Jurkat, Clone E6-1 (cell line): Measurements from ENCODE around the gene CLOCK.

Experiments used
- DNase-seq: peaks from one replicate; pipeline ENCODE4 v3.0.0-alpha.2; 2011; ENCODE audit warnings: low read depth, low spot score
- H3K4me3 ChIP-seq: 2 replicates; pipeline ENCODE4 v1.5.1; 2011; ENCODE audit warnings: mild to moderate bottlenecking, low read length, control low read depth, moderate library complexity

The CLOCK gene

GRCh38 chr4:55440786-55441185, 105.9 kb downstream of the CLOCK start:
- DNase-seq = no peak
- H3K4me3 ChIP-seq = no peak overlapping the region

GRCh38 chr4:55439023-55439422, 107.7 kb downstream of the CLOCK start:
- DNase-seq = no peak
- H3K4me3 ChIP-seq = no peak overlapping the region

- DNase-seq = no peak
- H3K4me3 ChIP-seq = no peak overlapping the region
Observed at GRCh38 chr4:55438314-55438713, 108.4 kb downstream of the CLOCK start.

- no peak overlapping the region for H3K4me3 ChIP-seq
- no peak for DNase-seq
Observed at GRCh38 chr4:55437823-55438222, 108.9 kb downstream of the CLOCK start.

DNA sequence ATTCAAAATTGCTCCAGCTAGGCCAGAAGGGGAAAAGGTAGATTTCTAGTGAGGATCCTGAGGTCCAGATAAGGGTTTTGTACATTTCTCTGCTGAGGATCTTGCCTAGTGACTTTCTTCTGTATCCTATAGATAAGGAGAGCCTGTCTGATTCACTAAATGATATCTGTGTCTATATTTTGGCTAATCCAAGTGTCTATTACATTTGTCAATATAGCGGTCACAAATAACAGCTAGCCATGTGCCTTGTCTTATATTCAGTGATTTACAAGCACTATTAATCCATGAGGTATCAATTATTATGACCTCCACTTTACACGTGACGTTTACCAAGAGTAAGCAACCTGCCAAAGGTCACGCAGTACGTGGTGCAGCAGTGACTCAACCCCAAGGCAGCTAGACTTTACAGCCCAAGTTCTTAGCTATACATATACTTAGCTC, 109.3 kb downstream of the CLOCK start:
- H3K4me3 ChIP-seq = no peak overlapping the region
- no peak for DNase-seq

GRCh38 chr4:55435141-55435841, 111.4 kb downstream of the CLOCK start:
- no peak overlapping the region for H3K4me3 ChIP-seq
- peak; percentile 22 for DNase-seq

GRCh38 chr4:55431710-55432336, 114.9 kb downstream of the CLOCK start:
- H3K4me3 ChIP-seq = no peak overlapping the region
- no peak for DNase-seq

GRCh38 chr4:55424791-55425190, 121.9 kb downstream of the CLOCK start:
- H3K4me3 ChIP-seq = no peak overlapping the region
- no peak for DNase-seq

GRCh38 chr4:55416176-55416575, 130.5 kb downstream of the CLOCK start:
- DNase-seq = no peak
- H3K4me3 ChIP-seq = no peak overlapping the region

DNA sequence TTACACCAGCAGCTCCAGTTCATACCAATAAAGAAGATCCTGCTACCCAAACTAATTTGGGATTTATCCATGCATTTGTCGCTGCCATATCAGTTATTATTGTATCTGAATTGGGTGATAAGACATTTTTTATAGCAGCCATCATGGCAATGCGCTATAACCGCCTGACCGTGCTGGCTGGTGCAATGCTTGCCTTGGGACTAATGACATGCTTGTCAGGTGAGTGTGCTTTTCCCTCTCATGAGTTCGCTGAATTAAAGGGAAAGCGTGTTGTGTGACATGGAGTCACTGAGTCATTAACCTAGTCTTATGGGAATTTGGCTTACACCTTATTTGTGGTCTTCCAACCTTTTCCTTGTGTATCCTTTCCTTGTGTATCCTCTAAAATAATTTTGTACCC, 135.1 kb downstream of the CLOCK start:
- DNase-seq = no peak
- H3K4me3 ChIP-seq = no peak overlapping the region

- no peak overlapping the region for H3K4me3 ChIP-seq
- no peak for DNase-seq
Observed at GRCh38 chr4:55410431-55410830, 136.3 kb downstream of the CLOCK start.

DNA sequence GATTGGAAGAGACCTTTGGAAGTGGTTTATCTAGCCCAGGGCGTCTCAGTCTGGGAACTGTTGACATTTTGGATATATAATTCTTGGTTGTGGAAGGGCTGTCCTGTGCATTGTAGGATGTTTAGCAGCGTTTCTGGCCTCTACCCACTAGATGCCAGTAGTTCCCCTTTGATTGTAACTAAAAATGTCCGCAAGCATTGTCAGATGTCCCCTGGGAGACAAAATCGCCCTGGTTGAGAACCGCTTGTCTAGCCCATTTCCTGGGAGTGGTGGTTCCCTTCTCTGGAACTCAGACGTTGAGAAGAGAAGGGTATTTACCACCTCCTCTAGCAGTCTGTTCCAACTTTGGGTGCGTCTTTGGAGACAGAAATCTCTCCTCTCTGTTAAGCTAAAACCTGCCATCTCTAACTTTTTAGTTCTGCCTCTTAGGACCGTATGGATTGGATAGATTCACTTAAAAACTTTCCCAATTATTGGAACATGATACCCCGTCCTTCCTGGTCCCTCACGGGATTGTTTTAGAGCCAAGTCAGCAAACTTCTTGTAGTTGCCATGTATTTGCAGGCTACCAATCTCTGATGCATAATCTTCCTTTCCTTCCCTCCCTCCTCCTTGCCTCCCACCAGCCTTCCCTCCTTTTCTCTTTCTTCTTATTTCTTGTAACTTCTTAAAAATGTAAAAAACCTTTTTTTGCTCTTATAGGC, 137.1 kb downstream of the CLOCK start:
- DNase-seq = no peak
- no peak overlapping the region for H3K4me3 ChIP-seq

DNA sequence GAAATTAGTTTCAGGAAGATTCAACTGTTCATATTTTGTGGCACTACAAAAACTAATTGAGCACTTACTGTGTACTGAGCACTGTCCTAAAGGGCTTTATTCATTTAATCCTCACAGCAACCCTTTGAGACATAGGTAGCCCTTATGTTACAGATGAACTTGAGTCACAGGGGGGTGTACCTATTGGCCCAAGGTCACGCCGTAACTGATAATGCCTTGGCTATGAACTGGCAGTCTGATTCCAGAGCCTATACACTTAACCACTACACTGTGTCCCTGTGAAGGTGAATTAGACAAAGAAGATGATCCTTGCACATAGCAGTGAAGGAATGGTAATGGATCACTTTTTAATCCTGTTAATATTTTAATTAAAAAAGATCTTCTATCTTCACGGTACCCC, 138.9 kb downstream of the CLOCK start:
- DNase-seq = no peak
- no peak overlapping the region for H3K4me3 ChIP-seq

- DNase-seq = no peak
- no peak overlapping the region for H3K4me3 ChIP-seq
Observed at GRCh38 chr4:55407119-55407518, 139.6 kb downstream of the CLOCK start.

DNA sequence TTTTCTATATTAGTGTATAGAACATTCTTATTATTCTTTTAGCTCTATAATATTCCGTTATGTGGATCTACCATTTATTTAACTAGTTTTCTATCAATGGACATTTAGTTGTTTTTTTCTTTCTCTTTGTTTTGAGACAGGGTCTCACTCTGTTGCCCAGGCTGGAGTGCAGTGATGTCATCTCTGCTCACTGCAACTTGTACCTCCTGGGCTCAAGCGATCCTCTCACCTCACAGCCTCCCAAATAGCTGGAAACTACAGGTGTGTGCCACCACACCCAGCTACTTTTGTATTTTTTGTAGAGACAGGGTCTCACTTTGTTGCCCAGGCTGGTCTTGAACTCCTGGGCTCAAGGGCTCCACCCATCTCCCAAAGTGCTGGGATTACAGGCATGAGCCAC, 140.2 kb downstream of the CLOCK start:
- no peak overlapping the region for H3K4me3 ChIP-seq
- no peak for DNase-seq

DNA sequence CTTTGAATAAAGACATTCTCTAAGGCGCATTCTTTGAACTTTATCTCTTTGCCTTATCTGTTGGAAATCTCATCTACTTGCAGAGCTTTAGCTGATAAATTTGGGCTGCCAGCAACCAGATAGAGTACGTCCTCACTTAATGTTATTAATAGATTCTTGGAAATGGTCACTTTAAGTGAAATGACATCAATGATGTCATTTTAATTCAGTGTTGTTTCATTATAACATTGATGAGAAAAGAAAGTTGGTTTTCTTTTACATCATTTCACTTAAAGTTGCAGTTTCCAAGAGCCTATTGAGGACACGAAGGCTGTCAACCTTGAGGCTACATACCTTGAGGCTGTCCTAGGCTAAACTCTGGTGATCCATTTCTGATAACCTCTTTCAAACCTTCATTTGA, 141.6 kb downstream of the CLOCK start:
- DNase-seq = no peak
- no peak overlapping the region for H3K4me3 ChIP-seq

DNA sequence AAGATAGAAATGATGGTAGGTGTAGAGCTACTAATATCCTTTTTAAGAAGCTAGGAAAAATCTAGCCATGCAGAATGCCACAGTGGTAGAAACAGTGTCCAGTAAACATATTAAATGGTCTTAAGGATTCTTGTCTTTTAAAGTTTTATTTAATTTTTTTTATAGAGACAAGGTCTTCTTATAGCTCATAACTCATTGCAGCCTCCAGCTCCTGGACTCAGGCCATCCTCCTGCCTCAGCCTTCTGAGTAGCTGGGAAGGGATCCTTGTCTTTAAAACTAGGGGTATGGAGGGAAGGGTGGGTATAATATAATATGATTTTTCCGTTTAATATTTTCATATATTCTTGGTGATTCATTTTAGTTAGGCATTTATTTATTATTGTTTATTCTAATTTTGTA, 147.1 kb downstream of the CLOCK start:
- no peak overlapping the region for H3K4me3 ChIP-seq
- DNase-seq = no peak

GRCh38 chr4:55398966-55399365, 147.7 kb downstream of the CLOCK start:
- no peak overlapping the region for H3K4me3 ChIP-seq
- no peak for DNase-seq

GRCh38 chr4:55398461-55398860, 148.2 kb downstream of the CLOCK start:
- no peak for DNase-seq
- no peak overlapping the region for H3K4me3 ChIP-seq

GRCh38 chr4:55397520-55398321, 149.0 kb downstream of the CLOCK start:
- DNase-seq = no peak
- H3K4me3 ChIP-seq = peak overlapping the region; percentile 84
